A549 (cell line): ENCODE measurements around the gene ATP9B.

Experiments
- CTCF ChIP-seq: fragments of >200 bp; sonication (Bioruptor Twin); formaldehyde crosslinking; IDR thresholded peaks from 3 replicates; pipeline ENCODE4 v1.5.1; 2016
- EP300 ChIP-seq, 2 experiments: fragments of >200 bp; sonication (Bioruptor Twin); formaldehyde crosslinking; IDR thresholded peaks; 2 replicates in 1 of 2; 3 replicates in 1 of 2; pipeline ENCODE4 v1.6.1; 2016 to 2017
- FOSL2 ChIP-seq, 2 experiments: fragments of 450-650 bp in 1 of 2; fragments of >200 bp in 1 of 2; sonication (Bioruptor Twin) in 1 of 2; formaldehyde crosslinking; IDR thresholded peaks; 2 replicates each; pipeline versions ENCODE4 v1.5.0 to v1.6.1; 2016 to 2020; ENCODE audit warnings: mild to moderate bottlenecking in 1 of 2, moderate library complexity in 1 of 2
- KDM1A ChIP-seq: fragments of 200-600 bp; sonication (generic); IDR thresholded peaks from 2 replicates; pipeline ENCODE4 v1.6.1; 2016; ENCODE audit warnings: low read depth, mild to moderate bottlenecking
- MAX ChIP-seq: IDR thresholded peaks from 2 replicates; pipeline ENCODE4 v1.6.1; 2012
- MAZ ChIP-seq: fragments of 150-350 bp; IDR thresholded peaks from 2 replicates; pipeline ENCODE4 v1.6.1; 2014; ENCODE audit warnings: antibody characterized with exemption, low read depth, low read length, borderline replicate concordance
- POLR2A ChIP-seq: IDR thresholded peaks from 2 replicates; pipeline ENCODE4 v1.6.1; 2012; ENCODE audit warnings: mild to moderate bottlenecking, low read length
- RAD21 ChIP-seq, 2 experiments: fragments of >200 bp in 1 of 2; sonication (Bioruptor Twin) in 1 of 2; formaldehyde crosslinking in 1 of 2; IDR thresholded peaks in 1 of 2; conservative IDR thresholded peaks in 1 of 2; 2 replicates in 1 of 2; 3 replicates in 1 of 2; pipeline ENCODE4 v1.6.1; 2012 to 2018; ENCODE audit warnings: inconsistent platforms in 1 of 2
- RFX5 ChIP-seq: fragments of 450-650 bp; IDR thresholded peaks from 2 replicates; pipeline ENCODE4 v1.7.1; 2014; ENCODE audit warnings: antibody characterized with exemption, mild to moderate bottlenecking, moderate library complexity
- SMC3 ChIP-seq: fragments of >200 bp; sonication (Bioruptor Twin); formaldehyde crosslinking; IDR thresholded peaks from 3 replicates; pipeline ENCODE4 v1.6.1; 2018; ENCODE audit warnings: inconsistent platforms
- USF2 ChIP-seq: fragments of 450-650 bp; IDR thresholded peaks from 2 replicates; pipeline ENCODE4 v1.6.1; 2014; ENCODE audit warnings: antibody characterized with exemption
- ZC3H11A ChIP-seq: fragments of 450-650 bp; IDR thresholded peaks from 2 replicates; pipeline ENCODE4 v1.6.1; 2014; ENCODE audit warnings: antibody characterized with exemption, mild to moderate bottlenecking

DNA sequence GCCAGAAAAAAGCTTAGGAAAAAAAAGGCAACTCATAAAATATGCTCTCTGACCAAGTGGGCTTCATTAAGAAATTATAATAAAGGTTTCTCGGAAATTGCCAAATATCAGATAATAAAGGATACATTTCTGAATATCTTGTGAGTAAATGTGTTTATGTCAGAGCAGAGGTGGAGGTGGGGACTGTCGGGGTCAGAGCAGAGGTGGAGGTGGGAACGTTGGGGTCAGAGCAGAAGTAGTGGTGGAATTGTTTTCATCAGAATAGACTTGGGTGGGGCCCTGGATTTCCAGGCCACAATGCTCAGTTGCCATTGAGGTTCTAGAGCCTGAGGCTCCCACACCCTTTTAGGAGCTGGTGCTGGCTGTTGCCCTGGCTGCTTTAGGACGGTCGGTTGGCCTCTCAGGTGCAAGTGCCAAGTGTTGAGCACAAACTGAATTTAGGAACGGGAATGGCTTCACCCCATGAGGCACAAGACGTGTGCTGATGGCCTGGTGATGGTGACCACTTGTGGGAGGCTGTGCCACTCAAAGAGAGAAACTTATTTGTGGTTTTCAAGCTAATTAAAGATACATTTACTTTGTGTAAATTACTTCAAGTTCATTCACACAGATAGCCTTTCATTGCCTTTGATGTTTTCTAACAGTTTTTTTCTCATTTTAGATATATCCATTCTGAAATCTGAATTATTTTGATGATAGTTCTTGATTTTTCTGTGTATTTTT is 131.5 kb downstream of the ATP9B start:
- TF ChIP-seq KDM1A (no peak), MAZ (no peak), CTCF (no peak), RAD21 (conservative IDR thresholded peaks at IDR 0.05 in 1 of 2, IDR thresholded peaks at IDR 0.05 in 1 of 2) (no peak), EP300 (IDR thresholded peaks at IDR 0.05) (no peak), SMC3 (no peak), POLR2A (no peak), FOSL2 (IDR thresholded peaks at IDR 0.05) (no peak), FOSL2 (CRISPR knock-in tag; IDR thresholded peaks at IDR 0.05) (no peak), ZC3H11A (no peak), MAX (no peak), USF2 (no peak), RFX5 (no peak)
